ENCODE data around the gene SPIN3.
"Not testable (repeated sequence)": the region's sequence is repeated elsewhere in the genome, so short reads cannot be mapped to it uniquely, and the experiment has no call there.

Gene SPIN3

GRCh38 chrX:56995271-56995994 lies at the start of gene SPIN3:
SPIN3 (minus strand) TSS chrX:56995541; CDS start chrX:56994947, 594 bp downstream.
- peak; percentile 12 to 27 for DNase-seq (ENCODE audit: low read depth in 2 of 2)

- no peak for DNase-seq (ENCODE audit: low read depth in 2 of 2)
Observed at GRCh38 chrX:57044245-57044644, 48.9 kb upstream of the SPIN3 start.

GRCh38 chrX:57037265-57037664 lies 41.9 kb upstream of the SPIN3 start:
- not testable (repeated sequence) for DNase-seq (ENCODE audit: low read depth in 2 of 2)

- no peak for DNase-seq (ENCODE audit: low read depth in 2 of 2)
Observed at GRCh38 chrX:56994375-56995270, 718 bp downstream of the SPIN3 start.

- no peak for DNase-seq (ENCODE audit: low read depth in 2 of 2)
Observed at GRCh38 chrX:56987741-56988140, 7.6 kb downstream of the SPIN3 start.

- no peak for DNase-seq (ENCODE audit: low read depth in 2 of 2)
Observed at GRCh38 chrX:56986138-56986537, 9.2 kb downstream of the SPIN3 start.

- DNase-seq (ENCODE audit: low read depth in 2 of 2) = peak in 1 of 2 donors; percentile 9
Observed at GRCh38 chrX:56978172-56978571, 17.2 kb downstream of the SPIN3 start.

GRCh38 chrX:56975611-56976010 lies 19.7 kb downstream of the SPIN3 start:
- no peak for DNase-seq (ENCODE audit: low read depth in 2 of 2)

GRCh38 chrX:56974408-56974807 lies 20.9 kb downstream of the SPIN3 start:
- no peak for DNase-seq (ENCODE audit: low read depth in 2 of 2)

GRCh38 chrX:56969559-56969958 lies 25.8 kb downstream of the SPIN3 start:
- no peak for DNase-seq (ENCODE audit: low read depth in 2 of 2)

- no peak for DNase-seq (ENCODE audit: low read depth in 2 of 2)
Observed at GRCh38 chrX:56968980-56969379, 26.4 kb downstream of the SPIN3 start.

- DNase-seq (ENCODE audit: low read depth in 2 of 2) = no peak
Observed at GRCh38 chrX:56963377-56963776, 32.0 kb downstream of the SPIN3 start.

- no peak for DNase-seq (ENCODE audit: low read depth in 2 of 2)
Observed at GRCh38 chrX:56947699-56948098, 47.6 kb downstream of the SPIN3 start.

- DNase-seq (ENCODE audit: low read depth in 2 of 2) = not testable (repeated sequence)
Observed at GRCh38 chrX:56946201-56946600, 49.1 kb downstream of the SPIN3 start.

GRCh38 chrX:56945226-56945625 lies 50.1 kb downstream of the SPIN3 start:
- DNase-seq (ENCODE audit: low read depth in 2 of 2) = not testable (repeated sequence)

- no peak for DNase-seq (ENCODE audit: low read depth in 2 of 2)
Observed at GRCh38 chrX:56943264-56943663, 52.1 kb downstream of the SPIN3 start.

All from stimulated activated CD8-positive, alpha-beta memory T cell treated with anti-CD3 and anti-CD28 coated beads, Interleukin-7, amount 100 ng/mL, for 4 hours (primary cell).